C4-2B (cell line): ENCODE data around the gene ANKUB1.

Experiments used
- H3K27ac ChIP-seq: fragments of 450-650 bp; 2 replicates; pipeline ENCODE4 v1.5.1; 2017
- CTCF ChIP-seq: fragments of 450-650 bp; conservative IDR thresholded peaks from 2 replicates; pipeline ENCODE4 v1.5.1; 2017; ENCODE audit warnings: mild to moderate bottlenecking
- ZFX ChIP-seq: fragments of 450-650 bp; IDR thresholded peaks from 2 replicates; pipeline ENCODE4 v1.6.1; 2017

ANKUB1 gene

GRCh38 chr3:149720918-149721317 is 71.4 kb downstream of the ANKUB1 start:
- no peak for TF ChIP-seq ZFX
- no peak for TF ChIP-seq CTCF
- H3K27ac ChIP-seq = no peak overlapping the region

- TF ChIP-seq ZFX (no peak), CTCF (peak; percentile 89)
- no peak overlapping the region for H3K27ac ChIP-seq
Observed at GRCh38 chr3:149717391-149718056, 74.8 kb downstream of the ANKUB1 start.

- TF ChIP-seq ZFX (no peak), CTCF (no peak)
Observed at GRCh38 chr3:149716984-149717383, 75.4 kb downstream of the ANKUB1 start.

GRCh38 chr3:149715247-149715646 is 77.1 kb downstream of the ANKUB1 start:
- TF ChIP-seq ZFX (no peak), CTCF (no peak)
- H3K27ac ChIP-seq = no peak overlapping the region

More at GRCh38 chr3:149716984-149717383, 75.4 kb downstream of the ANKUB1 start:
- no peak overlapping the region for H3K27ac ChIP-seq

- H3K27ac ChIP-seq = no peak overlapping the region
Observed at GRCh38 chr3:149713730-149714654, 78.4 kb downstream of the ANKUB1 start.

More at GRCh38 chr3:149713730-149714654, 78.4 kb downstream of the ANKUB1 start:
- TF ChIP-seq ZFX = no peak
- no peak for TF ChIP-seq CTCF
